ENCODE results near the gene SLC25A23.

DNA sequence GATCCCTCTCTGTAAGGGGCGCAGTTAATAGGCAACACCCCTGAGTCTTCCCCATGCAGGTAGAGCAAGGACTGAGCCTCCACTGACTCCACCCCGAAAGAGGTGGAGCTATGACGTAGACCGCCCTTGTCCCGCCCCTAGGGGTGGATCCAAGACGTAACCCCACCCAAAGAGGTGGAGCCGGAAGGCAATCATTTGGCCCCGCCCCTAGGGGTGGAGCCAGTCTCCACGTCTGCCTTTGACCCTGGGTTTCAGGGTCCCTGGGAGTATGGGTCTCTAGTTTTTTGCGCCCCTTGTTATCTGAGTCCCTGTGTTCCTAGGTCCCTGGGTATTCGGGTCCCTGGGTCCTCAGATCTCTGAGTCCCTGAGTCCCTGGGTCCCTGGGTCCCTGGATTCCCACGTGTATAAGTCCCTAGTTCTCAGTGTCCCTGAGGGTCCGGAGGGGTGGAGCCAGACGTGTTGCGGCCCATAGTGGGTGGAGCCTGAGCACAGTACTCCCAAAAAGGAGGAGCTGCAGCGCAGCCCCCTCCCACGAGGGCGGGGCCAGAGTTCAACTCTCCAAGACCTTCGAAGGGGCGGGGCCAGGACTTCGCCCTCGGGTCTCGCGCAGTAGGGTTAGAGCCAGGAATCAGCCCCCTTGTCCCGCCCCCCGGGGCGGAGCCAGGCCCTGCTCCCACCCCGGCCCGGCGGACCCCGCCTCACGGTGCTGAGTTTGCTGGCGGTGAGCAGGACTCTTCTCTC is 16.7 kb upstream of the SLC25A23 start:
- TF ChIP-seq, protein P1, sequence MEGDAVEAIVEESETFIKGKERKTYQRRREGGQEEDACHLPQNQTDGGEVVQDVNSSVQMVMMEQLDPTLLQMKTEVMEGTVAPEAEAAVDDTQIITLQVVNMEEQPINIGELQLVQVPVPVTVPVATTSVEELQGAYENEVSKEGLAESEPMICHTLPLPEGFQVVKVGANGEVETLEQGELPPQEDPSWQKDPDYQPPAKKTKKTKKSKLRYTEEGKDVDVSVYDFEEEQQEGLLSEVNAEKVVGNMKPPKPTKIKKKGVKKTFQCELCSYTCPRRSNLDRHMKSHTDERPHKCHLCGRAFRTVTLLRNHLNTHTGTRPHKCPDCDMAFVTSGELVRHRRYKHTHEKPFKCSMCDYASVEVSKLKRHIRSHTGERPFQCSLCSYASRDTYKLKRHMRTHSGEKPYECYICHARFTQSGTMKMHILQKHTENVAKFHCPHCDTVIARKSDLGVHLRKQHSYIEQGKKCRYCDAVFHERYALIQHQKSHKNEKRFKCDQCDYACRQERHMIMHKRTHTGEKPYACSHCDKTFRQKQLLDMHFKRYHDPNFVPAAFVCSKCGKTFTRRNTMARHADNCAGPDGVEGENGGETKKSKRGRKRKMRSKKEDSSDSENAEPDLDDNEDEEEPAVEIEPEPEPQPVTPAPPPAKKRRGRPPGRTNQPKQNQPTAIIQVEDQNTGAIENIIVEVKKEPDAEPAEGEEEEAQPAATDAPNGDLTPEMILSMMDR (IDR thresholded peaks at IDR 0.05) = no peak
- TF ChIP-seq EZH2phosphoT487 (IDR thresholded peaks at IDR 0.05) (no peak), EZH2 (IDR thresholded peaks at IDR 0.05) (no peak)
